ENCODE data around the gene ROBO1.

GRCh38 chr3:79773291-79773690 is 5.5 kb upstream of the ROBO1 start:
- TF ChIP-seq CTCF (IDR thresholded peaks at IDR 0.05) (no peak), POLR2A (IDR thresholded peaks at IDR 0.05) (no peak)
